Neural cell (in vitro differentiated cells): Measurements from ENCODE around the gene MRPL3.

Source experiments
- CTCF ChIP-seq: fragments of 450-650 bp; IDR thresholded peaks from 2 replicates; pipeline ENCODE4 v1.5.1; 2014; ENCODE audit warnings: antibody characterized with exemption, mild to moderate bottlenecking, moderate library complexity; ENCODE audit not compliant: poor library complexity, severe bottlenecking
- EP300 ChIP-seq: fragments of 450-650 bp; conservative IDR thresholded peaks from 2 replicates; pipeline ENCODE4 v1.6.1; 2014; ENCODE audit warnings: antibody characterized with exemption, mild to moderate bottlenecking, moderate library complexity; ENCODE audit not compliant: poor library complexity, severe bottlenecking
- EZH2 ChIP-seq: fragments of 200-600, 300-800 bp; shearing (Covaris generic), sonication (generic); IDR thresholded peaks from 2 replicates; pipeline ENCODE4 v1.6.1; 2014; ENCODE audit warnings: antibody characterized with exemption, low read length, borderline replicate concordance, mild to moderate bottlenecking; ENCODE audit not compliant: insufficient read depth, poor library complexity, severe bottlenecking
- MXI1 ChIP-seq: fragments of 450-650 bp; conservative IDR thresholded peaks from 2 replicates; pipeline ENCODE4 v1.6.1; 2014; ENCODE audit warnings: antibody characterized with exemption, mild to moderate bottlenecking; ENCODE audit not compliant: poor library complexity, severe bottlenecking
- POLR2AphosphoS5 ChIP-seq: IDR thresholded peaks from 2 replicates; pipeline ENCODE4 v1.6.1; 2012

GRCh38 chr3:131530388-131530787, 27.6 kb upstream of the MRPL3 start:
- no peak for TF ChIP-seq EZH2
- TF ChIP-seq MXI1, result no peak
- TF ChIP-seq CTCF, result no peak
- no peak for TF ChIP-seq POLR2AphosphoS5
- TF ChIP-seq EP300, result peak; percentile 92
